GM12878 (cell line): Measurements from ENCODE around the gene DES.
"Not testable (repeated sequence)": the region's sequence is repeated elsewhere in the genome, so short reads cannot be mapped to it uniquely, and the experiment has no call there.

Experiments
- EZH2 ChIP-seq: IDR thresholded peaks from 2 replicates; pipeline ENCODE4 v1.6.1; 2012; ENCODE audit warnings: low read depth, mild to moderate bottlenecking, control low read depth, inconsistent platforms, low read length, borderline replicate concordance; ENCODE audit not compliant: control insufficient read depth
- POLR2A ChIP-seq: IDR thresholded peaks from 2 replicates; pipeline ENCODE4 v1.6.1; 2011; ENCODE audit warnings: low read depth, mild to moderate bottlenecking, low read length
- RFX5 ChIP-seq: IDR thresholded peaks from 2 replicates; pipeline ENCODE4 v1.6.1; 2011; ENCODE audit warnings: low read depth, low read length, improper control_type of control experiment
- SIN3A ChIP-seq: IDR thresholded peaks from 2 replicates; pipeline ENCODE4 v1.6.1; 2012; ENCODE audit warnings: low read depth, low read length, improper control_type of control experiment

GRCh38 chr2:219407343-219407742 is 10.8 kb upstream of the DES start:
- not testable (repeated sequence) for TF ChIP-seq EZH2, RFX5, SIN3A, POLR2A
